Brain microvascular endothelial cell (primary cell): ENCODE data around the gene LGI2.

ENCODE experiments used
- DNase-seq: peaks from one replicate; pipeline ENCODE4 v3.0.0-alpha.2; 2020
- H3K27ac ChIP-seq: fragments of 250-450 bp; sonication (Bioruptor Pico); 2 replicates; pipeline ENCODE4 v1.5.1; 2020; ENCODE audit warnings: mild to moderate bottlenecking, moderate library complexity
- H3K27me3 ChIP-seq: fragments of 250-450 bp; sonication (Bioruptor Pico); replicated peaks from 2 replicates; pipeline ENCODE4 v1.5.1; 2020; ENCODE audit warnings: mild to moderate bottlenecking
- H3K36me3 ChIP-seq: fragments of 250-450 bp; sonication (Bioruptor Pico); replicated peaks from 2 replicates; pipeline ENCODE4 v1.5.1; 2020; ENCODE audit warnings: mild to moderate bottlenecking
- H3K4me3 ChIP-seq: 2 replicates; pipeline ENCODE4 v1.5.1; 2011; ENCODE audit warnings: low read depth, mild to moderate bottlenecking, control low read depth, low read length, moderate library complexity
- in situ Hi-C: cut with HindIII; loops from 2 replicates; pipeline ENCODE4 v1.10.0; 2017; ENCODE audit warnings: low sequenced_read_pairs, low pct_ligation_motif_present
- TF ChIP-seq, protein P1 (sequence below): IDR thresholded peaks from 2 replicates; pipeline ENCODE4 v1.5.1; 2011; ENCODE audit warnings: low read depth, mild to moderate bottlenecking, moderate library complexity, low read length, control low read depth, inconsistent platforms; ENCODE audit errors: missing control alignments

LGI2 gene

DNA sequence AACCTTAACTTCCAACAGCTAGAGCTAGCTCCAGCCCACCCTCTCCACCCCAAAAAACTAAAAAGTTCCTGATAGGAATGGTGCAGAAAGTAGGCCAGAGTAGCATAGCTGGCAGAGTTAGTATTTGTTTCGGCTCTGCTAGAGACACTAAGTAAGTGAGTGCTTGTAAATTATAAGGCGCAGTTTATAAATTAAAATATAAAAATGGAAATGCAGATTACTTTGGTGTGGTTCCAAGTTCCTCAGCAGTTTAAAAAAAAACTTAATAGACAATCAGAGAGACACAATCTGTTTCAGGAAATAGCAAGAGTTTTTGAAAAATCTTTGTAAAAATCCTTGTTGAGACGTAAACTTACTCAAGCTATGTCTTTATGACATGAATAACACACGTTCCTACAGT lies 2.8 kb upstream of the LGI2 start:
- DNase-seq, result no peak
- no peak overlapping the region for H3K4me3 ChIP-seq
- TF ChIP-seq, protein P1, sequence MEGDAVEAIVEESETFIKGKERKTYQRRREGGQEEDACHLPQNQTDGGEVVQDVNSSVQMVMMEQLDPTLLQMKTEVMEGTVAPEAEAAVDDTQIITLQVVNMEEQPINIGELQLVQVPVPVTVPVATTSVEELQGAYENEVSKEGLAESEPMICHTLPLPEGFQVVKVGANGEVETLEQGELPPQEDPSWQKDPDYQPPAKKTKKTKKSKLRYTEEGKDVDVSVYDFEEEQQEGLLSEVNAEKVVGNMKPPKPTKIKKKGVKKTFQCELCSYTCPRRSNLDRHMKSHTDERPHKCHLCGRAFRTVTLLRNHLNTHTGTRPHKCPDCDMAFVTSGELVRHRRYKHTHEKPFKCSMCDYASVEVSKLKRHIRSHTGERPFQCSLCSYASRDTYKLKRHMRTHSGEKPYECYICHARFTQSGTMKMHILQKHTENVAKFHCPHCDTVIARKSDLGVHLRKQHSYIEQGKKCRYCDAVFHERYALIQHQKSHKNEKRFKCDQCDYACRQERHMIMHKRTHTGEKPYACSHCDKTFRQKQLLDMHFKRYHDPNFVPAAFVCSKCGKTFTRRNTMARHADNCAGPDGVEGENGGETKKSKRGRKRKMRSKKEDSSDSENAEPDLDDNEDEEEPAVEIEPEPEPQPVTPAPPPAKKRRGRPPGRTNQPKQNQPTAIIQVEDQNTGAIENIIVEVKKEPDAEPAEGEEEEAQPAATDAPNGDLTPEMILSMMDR, result no peak
- no peaks in the 10 kb centered on the region for H3K36me3 ChIP-seq
- in situ Hi-C loops, result no loop called here
- H3K27me3 ChIP-seq, result peaks cover 41% of the 10 kb centered on the region
- H3K27ac ChIP-seq, result no peak overlapping the region

DNA sequence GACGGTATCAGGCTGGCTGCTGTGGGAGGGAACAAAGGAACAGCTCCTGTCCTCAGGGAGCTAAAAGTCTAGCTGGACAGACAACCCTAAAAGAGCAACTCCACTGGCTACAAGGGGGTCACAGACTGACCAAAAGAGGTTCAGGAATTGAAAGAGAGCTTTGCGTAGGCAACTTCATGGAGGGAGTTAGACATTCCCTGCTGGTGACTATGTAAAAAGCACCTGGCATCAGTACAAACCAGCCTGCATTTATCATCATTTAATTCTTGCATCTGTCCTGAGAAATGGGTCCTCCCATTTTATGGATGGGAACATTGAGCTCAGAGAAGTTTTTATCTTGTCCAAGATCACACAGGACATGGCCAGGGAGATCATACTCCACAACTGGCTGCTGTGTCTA lies 1.4 kb upstream of the LGI2 start:
- in situ Hi-C loops, result no loop called here
- Histone ChIP-seq H3K27me3 (peaks cover 45% of the 10 kb centered on the region), H3K4me3 (no peak overlapping the region), H3K27ac (no peak overlapping the region), H3K36me3 (no peaks in the 10 kb centered on the region)
- DNase-seq, result no peak
- TF ChIP-seq, protein P1, result no peak

DNA sequence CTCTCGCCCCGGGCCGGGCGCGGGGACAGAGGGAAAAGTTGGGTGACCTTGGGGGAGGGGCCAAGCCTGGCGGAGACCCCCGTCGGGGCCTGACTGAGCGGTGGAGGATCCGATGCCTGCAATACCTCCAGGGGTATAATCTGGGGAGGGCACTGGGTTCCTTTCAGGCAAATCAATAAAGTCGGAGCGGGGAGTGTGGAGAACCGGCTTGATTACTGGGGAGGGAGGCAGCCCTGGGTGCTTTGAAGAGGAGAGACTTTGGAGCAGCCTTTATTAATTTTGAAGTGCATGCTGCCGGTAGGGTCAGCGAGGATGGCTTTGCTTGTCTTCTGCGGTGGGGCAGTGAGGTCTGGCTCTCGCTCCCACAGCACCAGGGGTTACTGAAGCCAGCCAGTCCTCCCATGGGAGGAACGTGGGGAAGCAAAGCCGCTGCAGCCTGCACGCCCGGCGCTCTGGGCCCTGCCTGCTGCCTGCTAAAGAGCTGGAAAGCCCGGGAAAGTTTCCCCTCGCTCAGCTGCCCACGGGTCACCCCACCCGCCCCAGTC lies 403 bp upstream of the LGI2 start:
- Histone ChIP-seq H3K36me3 (no peaks in the 10 kb centered on the region), H3K4me3 (peak overlapping the region; percentile 32), H3K27ac (no peak overlapping the region), H3K27me3 (peaks cover 51% of the 10 kb centered on the region)
- TF ChIP-seq, protein P1, result no peak
- in situ Hi-C loops, result no loop called here
- DNase-seq, result no peak

DNA sequence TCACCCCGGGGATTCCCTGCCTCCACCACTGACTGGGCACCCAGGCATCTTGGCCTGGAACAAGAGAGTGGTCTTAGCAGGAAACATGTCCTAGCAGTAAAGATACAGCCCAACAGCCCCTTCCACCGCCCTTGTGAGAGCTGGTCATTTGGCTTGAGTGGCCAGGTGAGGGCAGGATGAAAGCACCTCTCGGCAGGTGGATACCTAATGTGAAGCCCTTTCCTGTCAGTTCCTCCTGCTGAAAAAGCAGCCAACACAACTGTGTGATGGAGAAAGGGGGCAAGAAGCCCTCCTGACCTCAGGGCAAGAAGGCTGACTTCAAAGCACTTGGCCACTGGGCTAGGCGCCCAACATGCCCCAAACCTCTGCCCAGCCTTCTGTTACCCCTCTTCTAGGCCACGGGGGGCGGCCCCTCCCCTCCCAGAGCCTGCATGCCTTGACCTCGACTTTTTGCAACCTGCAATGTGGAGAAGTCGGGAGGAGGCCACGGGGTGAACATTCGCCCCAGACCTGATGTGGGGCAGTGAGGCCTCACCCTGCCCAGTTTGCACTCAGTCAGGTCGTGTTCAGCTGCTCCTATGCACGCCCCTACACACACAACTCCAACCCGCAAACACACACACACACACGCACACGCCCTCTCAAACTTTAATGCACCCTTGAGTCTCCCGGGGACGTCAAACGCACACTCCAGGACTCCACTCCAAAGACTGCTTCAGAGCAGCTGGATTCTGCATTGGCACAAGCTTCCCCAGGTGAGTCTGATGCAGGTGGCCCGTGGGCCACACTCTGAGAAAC lies 1.1 kb downstream of the LGI2 start:
- Histone ChIP-seq H3K27ac (no peak overlapping the region), H3K36me3 (no peaks in the 10 kb centered on the region), H3K4me3 (peak overlapping the region; percentile 42), H3K27me3 (peaks cover 59% of the 10 kb centered on the region)
- TF ChIP-seq, protein P1, result no peak
- in situ Hi-C loops, result no loop called here
- DNase-seq, result no peak

DNA sequence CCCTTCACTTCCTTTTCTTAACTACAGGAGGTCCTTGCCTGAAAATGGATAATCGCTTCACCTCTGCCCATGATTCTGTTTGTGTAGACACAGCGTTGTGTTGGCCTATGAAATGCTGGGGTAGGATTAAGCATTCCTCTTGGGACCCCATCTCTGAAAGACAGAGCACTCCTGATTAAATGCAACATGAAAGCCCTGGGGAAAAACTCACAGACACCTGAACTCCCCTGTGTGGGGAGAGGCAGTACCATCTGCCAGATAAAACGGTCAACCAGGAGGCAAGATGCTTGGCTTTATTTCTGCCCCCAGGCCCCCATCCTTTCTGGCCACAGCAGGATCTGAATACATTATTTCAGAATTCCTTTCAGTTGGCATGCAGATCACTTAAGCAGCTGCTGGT lies 1.9 kb downstream of the LGI2 start:
- no peak for DNase-seq
- no peaks in the 10 kb centered on the region for H3K36me3 ChIP-seq
- in situ Hi-C loops, result no loop called here
- no peak overlapping the region for H3K4me3 ChIP-seq
- TF ChIP-seq, protein P1, result no peak
- H3K27me3 ChIP-seq, result peaks cover 59% of the 10 kb centered on the region
- H3K27ac ChIP-seq, result no peak overlapping the region
